Glutamatergic neuron (in vitro differentiated cells): ENCODE data around the gene ELOF1. TPM values are rescaled to one million over a fixed set of nuclear protein-coding genes. Genes with fewer than 3 reads are reported as not detected.

ENCODE experiments used
- DNase-seq: peaks from one replicate; pipeline ENCODE4 v3.0.0; 2022
- H3K27ac Mint-ChIP-seq: one replicate; pipeline ENCODE4 v1.8.0; 2020; ENCODE audit warnings: mild to moderate bottlenecking, mixed read lengths, inconsistent platforms; ENCODE audit not compliant: unreplicated experiment
- H3K27me3 Mint-ChIP-seq: one replicate; pipeline ENCODE4 v1.8.0; 2020; ENCODE audit warnings: mild to moderate bottlenecking, moderate library complexity, mixed read lengths, inconsistent platforms; ENCODE audit not compliant: unreplicated experiment
- H3K36me3 Mint-ChIP-seq: one replicate; pipeline ENCODE4 v1.8.0; 2020; ENCODE audit warnings: mild to moderate bottlenecking, mixed read lengths, inconsistent platforms; ENCODE audit not compliant: unreplicated experiment
- H3K4me1 Mint-ChIP-seq: one replicate; pipeline ENCODE4 v1.8.0; 2020; ENCODE audit warnings: mild to moderate bottlenecking, low read depth, mixed read lengths, inconsistent platforms; ENCODE audit not compliant: unreplicated experiment
- H3K4me3 Mint-ChIP-seq: one replicate; pipeline ENCODE4 v1.8.0; 2020; ENCODE audit warnings: mild to moderate bottlenecking, mixed read lengths, inconsistent platforms; ENCODE audit not compliant: unreplicated experiment
- H3K9me3 Mint-ChIP-seq: one replicate; pipeline ENCODE4 v1.8.0; 2020; ENCODE audit warnings: mild to moderate bottlenecking, moderate library complexity, mixed read lengths, inconsistent platforms; ENCODE audit not compliant: unreplicated experiment
- CTCF ChIP-seq: fragments of 200-600 bp; sonication (generic); IDR thresholded peaks from one replicate; pipeline ENCODE4 v1.5.0; 2021; ENCODE audit not compliant: partially characterized antibody, unreplicated experiment
- total RNA-seq: library from RNA; stranded (reverse); fragmentation: NEBNext Ultra II Directional; extraction: Animal tissue kit (Norgen Biotek cat#: 25700); gene quantifications from one replicate; pipeline ENCODE4 v1.2.1, GENCODE V29; 2021; ENCODE audit not compliant: unreplicated experiment

ELOF1 gene
- total RNA-seq, 1 donor from 2014 or later = 50.7 TPM

- Mint-ChIP-seq H3K4me3 (peak overlapping the region; percentile 30), H3K27me3 (peaks cover 5% of the 10 kb centered on the region), H3K9me3 (peaks cover 5% of the 10 kb centered on the region), H3K4me1 (peaks cover 2% of the 10 kb centered on the region), H3K36me3 (no peaks in the 10 kb centered on the region), H3K27ac (no peak overlapping the region)
- DNase-seq = peak; percentile 40
- TF ChIP-seq CTCF = no peak
Measured at GRCh38 chr19:11539495-11540365, 19.3 kb downstream of the ELOF1 start.

GRCh38 chr19:11538232-11539036 lies 20.6 kb downstream of the ELOF1 start, which contains the start of gene CNN1:
Gene CNN1 (plus strand): TSS chr19:11538851. CDS start chr19:11538928, 77 bp downstream.
- Mint-ChIP-seq H3K4me1 (peaks cover 2% of the 10 kb centered on the region), H3K27ac (no peak within 1 kb of the TSS), H3K9me3 (peaks cover 5% of the 10 kb centered on the region), H3K27me3 (peaks cover 7% of the 10 kb centered on the region), H3K36me3 (no peaks in the 10 kb centered on the region), H3K4me3 (peak within 1 kb of the TSS; percentile 30)
- no peak for TF ChIP-seq CTCF
- DNase-seq = peak; percentile 40

GRCh38 chr19:11535792-11536595 lies 23.0 kb downstream of the ELOF1 start:
- peaks cover 2% of the 10 kb centered on the region for H3K4me1 Mint-ChIP-seq
- H3K9me3 Mint-ChIP-seq = peaks cover 6% of the 10 kb centered on the region
- peak; percentile 98 for DNase-seq
- peak overlapping the region; percentile 89 for H3K4me3 Mint-ChIP-seq
- peak; percentile 99 for TF ChIP-seq CTCF
- no peaks in the 10 kb centered on the region for H3K36me3 Mint-ChIP-seq
- peak overlapping the region; percentile 90 for H3K27ac Mint-ChIP-seq
- H3K27me3 Mint-ChIP-seq = peaks cover 7% of the 10 kb centered on the region

GRCh38 chr19:11534948-11535347 lies 24.1 kb downstream of the ELOF1 start:
- H3K4me3 Mint-ChIP-seq = peak overlapping the region; percentile 74
- H3K36me3 Mint-ChIP-seq = no peaks in the 10 kb centered on the region
- peaks cover 5% of the 10 kb centered on the region for H3K4me1 Mint-ChIP-seq
- H3K27ac Mint-ChIP-seq = peak overlapping the region; percentile 57
- peaks cover 6% of the 10 kb centered on the region for H3K9me3 Mint-ChIP-seq
- no peak for DNase-seq
- peaks cover 7% of the 10 kb centered on the region for H3K27me3 Mint-ChIP-seq
- TF ChIP-seq CTCF = no peak
